ENCODE data around the gene SPATA33.

The SPATA33 gene

GRCh38 chr16:89716493-89716892 lies 58.9 kb downstream of the SPATA33 start:
- H3K4me3 ChIP-seq (ENCODE audit: low read depth, low read length): no peak overlapping the region
- TF ChIP-seq MAX (IDR thresholded peaks at IDR 0.05; ENCODE audit: low read depth, low read length): no peak
- TF ChIP-seq POLR2A (IDR thresholded peaks at IDR 0.05; ENCODE audit: extremely low read depth, insufficient read length): no peak
- no peak for TF ChIP-seq MYC (IDR thresholded peaks at IDR 0.05; ENCODE audit: low read depth, low read length)
- no peak for TF ChIP-seq CTCF (IDR thresholded peaks at IDR 0.05; ENCODE audit: low read depth, low read length)

GRCh38 chr16:89716916-89717687 lies 59.5 kb downstream of the SPATA33 start:
- no peak overlapping the region for H3K4me3 ChIP-seq (ENCODE audit: low read depth, low read length)
- TF ChIP-seq MYC (IDR thresholded peaks at IDR 0.05; ENCODE audit: low read depth, low read length): no peak
- TF ChIP-seq MAX (IDR thresholded peaks at IDR 0.05; ENCODE audit: low read depth, low read length): no peak
- no peak for TF ChIP-seq CTCF (IDR thresholded peaks at IDR 0.05; ENCODE audit: low read depth, low read length)
- no peak for TF ChIP-seq POLR2A (IDR thresholded peaks at IDR 0.05; ENCODE audit: extremely low read depth, insufficient read length)

More at GRCh38 chr16:89716493-89716892, 58.9 kb downstream of the SPATA33 start:
- DNase-seq (ENCODE audit: low read depth): no peak

GRCh38 chr16:89717688-89718505 lies 60.3 kb downstream of the SPATA33 start:
- no peak for DNase-seq (ENCODE audit: low read depth)
- TF ChIP-seq MYC (IDR thresholded peaks at IDR 0.05; ENCODE audit: low read depth, low read length) (no peak), CTCF (IDR thresholded peaks at IDR 0.05; ENCODE audit: low read depth, low read length) (no peak), MAX (IDR thresholded peaks at IDR 0.05; ENCODE audit: low read depth, low read length) (no peak), POLR2A (IDR thresholded peaks at IDR 0.05; ENCODE audit: extremely low read depth, insufficient read length) (no peak)
- H3K4me3 ChIP-seq (ENCODE audit: low read depth, low read length): no peak overlapping the region

More at GRCh38 chr16:89716916-89717687, 59.5 kb downstream of the SPATA33 start:
- DNase-seq (ENCODE audit: low read depth): no peak

All from NB4 (cell line).